HepG2 (cell line): ENCODE measurements around the gene THADA. TPM values are rescaled to one million over a fixed set of nuclear protein-coding genes. Genes with fewer than 3 reads are reported as not detected.

ENCODE experiments used
- ARID4A ChIP-seq: sonication (generic); formaldehyde crosslinking; IDR thresholded peaks from 2 replicates; pipeline ENCODE4 v1.5.0; 2020; ENCODE audit warnings: mild to moderate bottlenecking, missing genetic modification reagents, borderline replicate concordance
- ATF5 ChIP-seq: sonication (generic); formaldehyde crosslinking; IDR thresholded peaks from 2 replicates; pipeline ENCODE4 v1.4.0; 2020; ENCODE audit warnings: mild to moderate bottlenecking, low read depth, missing genetic modification reagents
- FOXK2 ChIP-seq: fragments of 450-650 bp; IDR thresholded peaks from 2 replicates; pipeline ENCODE4 v1.6.1; 2016
- HDAC2 ChIP-seq: sonication (generic); formaldehyde crosslinking; IDR thresholded peaks from 2 replicates; pipeline ENCODE4 v1.4.0; 2020; ENCODE audit warnings: missing genetic modification reagents
- HNRNPH1 ChIP-seq: fragments of 200-400 bp; formaldehyde crosslinking; optimal IDR thresholded peaks from 2 replicates; pipeline ENCODE3; 2017; ENCODE audit warnings: mild to moderate bottlenecking, low read depth, low read length
- ISL2 ChIP-seq: sonication (generic); formaldehyde crosslinking; IDR thresholded peaks from 2 replicates; pipeline ENCODE4 v1.5.0; 2020; ENCODE audit warnings: missing genetic modification reagents
- MAF1 ChIP-seq: sonication (generic); formaldehyde crosslinking; IDR thresholded peaks from 2 replicates; pipeline ENCODE4 v1.5.0; 2020; ENCODE audit warnings: missing genetic modification reagents, borderline replicate concordance
- MLX ChIP-seq: IDR thresholded peaks from 2 replicates; pipeline ENCODE4 v1.6.1; 2016
- MTERF4 ChIP-seq: sonication (generic); formaldehyde crosslinking; IDR thresholded peaks from 2 replicates; pipeline ENCODE4 v1.8.0; 2023; ENCODE audit warnings: mild to moderate bottlenecking, missing genetic modification reagents
- MXI1 ChIP-seq: IDR thresholded peaks from 3 replicates; pipeline ENCODE4 v1.6.1; 2012; ENCODE audit warnings: low read depth, low read length, inconsistent platforms, borderline replicate concordance
- NR3C1 ChIP-seq: sonication (generic); formaldehyde crosslinking; IDR thresholded peaks from 2 replicates; pipeline ENCODE4 v1.4.0; 2020; ENCODE audit warnings: missing genetic modification reagents
- POLR2AphosphoS5 ChIP-seq: IDR thresholded peaks from 2 replicates; pipeline ENCODE4 v1.6.1; 2012; ENCODE audit warnings: low read depth, low read length
- PRPF4 ChIP-seq: fragments of 200-400 bp; formaldehyde crosslinking; IDR thresholded peaks from 2 replicates; pipeline ENCODE4 v1.6.1; 2016; ENCODE audit warnings: low read length, low read depth; ENCODE audit not compliant: poor library complexity, severe bottlenecking
- RXRA ChIP-seq: sonication (generic); formaldehyde crosslinking; IDR thresholded peaks from 2 replicates; pipeline ENCODE4 v1.5.1; 2020; ENCODE audit warnings: missing genetic modification reagents
- SALL2 ChIP-seq: sonication (generic); formaldehyde crosslinking; IDR thresholded peaks from 2 replicates; pipeline ENCODE4 v1.8.1; 2023; ENCODE audit warnings: mild to moderate bottlenecking, missing genetic modification reagents, inconsistent platforms
- SAP130 ChIP-seq: IDR thresholded peaks from 2 replicates; pipeline ENCODE4 v1.6.1; 2016; ENCODE audit warnings: low read depth
- SATB2 ChIP-seq: sonication (generic); formaldehyde crosslinking; IDR thresholded peaks from 2 replicates; pipeline ENCODE4 v1.5.0; 2020; ENCODE audit warnings: missing genetic modification reagents
- TFE3 ChIP-seq: IDR thresholded peaks from 2 replicates; pipeline ENCODE4 v1.6.1; 2016
- ZBTB42 ChIP-seq: sonication (generic); formaldehyde crosslinking; IDR thresholded peaks from 2 replicates; pipeline ENCODE4 v1.5.0; 2020; ENCODE audit warnings: mild to moderate bottlenecking, missing genetic modification reagents
- ZNF292 ChIP-seq: sonication (generic); formaldehyde crosslinking; IDR thresholded peaks from 2 replicates; pipeline ENCODE4 v1.8.1; 2022; ENCODE audit warnings: mild to moderate bottlenecking, low read depth, missing genetic modification reagents, borderline replicate concordance
- ZNF562 ChIP-seq: sonication (generic); formaldehyde crosslinking; IDR thresholded peaks from 2 replicates; pipeline ENCODE4 v1.8.0; 2022; ENCODE audit warnings: missing genetic modification reagents, borderline replicate concordance
- ZNF780A ChIP-seq: sonication (generic); formaldehyde crosslinking; IDR thresholded peaks from 2 replicates; pipeline ENCODE4 v1.8.0; 2022; ENCODE audit warnings: mild to moderate bottlenecking, missing genetic modification reagents, moderate library complexity
- polyA plus RNA-seq, 8 experiments: library from polyadenylated mRNA; depleted of rRNA in 3 of 8; stranded (reverse) in 7 of 8; unstranded in 1 of 8; fragments of >200 nt; fragmentation: Illumina TruSeq in 4 of 8; extraction: Trizol in 4 of 8; gene quantifications; 2 replicates each; pipeline versions ENCODE4 v1.2.1 to v1.2.3, GENCODE V29; 2011 to 2016; ENCODE audit warnings: low read depth in 4 of 8, missing spikeins in 1 of 8, mixed read lengths in 1 of 8; ENCODE audit not compliant: insufficient read depth in 1 of 8
- total RNA-seq, 5 experiments: library from RNA; depleted of rRNA; stranded (reverse); fragments of >200 nt; fragmentation: Illumina TruSeq; extraction: Trizol; gene quantifications; 2 replicates each; pipeline ENCODE4 v1.2.3, GENCODE V29; 2016; ENCODE audit warnings: low read depth in 1 of 5

The THADA gene
- total and polyA plus RNA-seq, 2 of the 13 experiments (the other 11 are each of a cell fraction or from before 2014, with no cell fraction given): 12.7 to 21.7 TPM

GRCh38 chr2:43462866-43463641 is 132.8 kb downstream of the THADA start (continued):
- TF ChIP-seq NR3C1 (no peak), RXRA (CRISPR knock-in tag) (no peak; the same call in 1 of the 2 replicates), MXI1 (no peak), FOXK2 (no peak), MAF1 (CRISPR knock-in tag) (no peak), ATF5 (no peak), ARID4A (CRISPR knock-in tag) (peak; percentile 19; the same call in 1 of the 2 replicates), POLR2AphosphoS5 (no peak), MLX (CRISPR knock-in tag) (peak; percentile 61), SATB2 (no peak), PRPF4 (no peak), ZNF562 (no peak), HNRNPH1 (no peak), ZNF292 (peak; percentile 56; the same call in 1 of the 2 replicates), SALL2 (no peak), SAP130 (CRISPR knock-in tag) (peak; percentile 87), HDAC2 (CRISPR knock-in tag) (peak; percentile 98), ZBTB42 (CRISPR knock-in tag) (no peak), ISL2 (CRISPR knock-in tag) (peak; percentile 98), ZNF780A (no peak), MTERF4 (CRISPR knock-in tag) (no peak), TFE3 (peak; percentile 65; the same call in 1 of the 2 replicates)
